ENCODE measurements around the gene SLTM.
"Not testable (repeated sequence)": the region's sequence is repeated elsewhere in the genome, so short reads cannot be mapped to it uniquely, and the experiment has no call there.

The SLTM gene

DNA sequence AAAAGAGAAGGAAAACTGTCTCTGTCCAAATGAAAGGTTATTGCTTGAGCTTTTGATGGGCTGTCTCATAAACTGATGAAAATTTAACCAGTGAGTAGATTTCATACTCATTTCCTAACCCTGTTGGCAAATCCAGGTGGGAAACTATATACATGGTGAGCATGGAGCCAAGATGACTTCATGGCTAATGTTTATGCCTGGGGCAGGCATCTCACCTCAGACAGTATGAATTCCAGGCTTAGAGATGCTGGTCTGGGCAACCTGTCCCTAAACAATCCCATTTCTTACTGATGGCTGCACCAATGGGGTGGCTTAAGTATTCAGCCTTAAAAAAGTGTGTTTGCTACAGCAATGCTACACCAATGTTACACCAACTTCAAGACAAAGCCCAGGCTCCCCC is 58.1 kb downstream of the SLTM start:
- no peak for DNase-seq

DNA sequence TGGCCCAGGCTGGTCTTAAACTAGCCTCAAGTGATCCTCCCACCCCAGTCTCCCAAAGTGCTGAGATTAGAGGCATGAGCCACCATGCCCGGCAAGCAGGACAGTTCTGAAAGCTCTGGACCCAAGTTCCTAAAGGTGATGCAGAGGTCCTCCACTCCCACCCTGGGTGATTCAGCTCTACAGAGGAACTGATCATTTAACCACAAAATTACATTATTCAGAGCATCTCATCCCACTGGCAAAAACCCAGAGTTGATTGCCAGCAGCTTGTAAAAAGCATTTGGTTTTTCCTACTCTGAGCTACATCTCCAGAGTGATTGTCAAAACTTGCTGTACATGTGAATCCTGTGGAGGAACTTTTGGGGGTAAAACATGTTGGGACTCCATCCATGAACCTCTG is 60.2 kb downstream of the SLTM start:
- DNase-seq, result no peak

DNA sequence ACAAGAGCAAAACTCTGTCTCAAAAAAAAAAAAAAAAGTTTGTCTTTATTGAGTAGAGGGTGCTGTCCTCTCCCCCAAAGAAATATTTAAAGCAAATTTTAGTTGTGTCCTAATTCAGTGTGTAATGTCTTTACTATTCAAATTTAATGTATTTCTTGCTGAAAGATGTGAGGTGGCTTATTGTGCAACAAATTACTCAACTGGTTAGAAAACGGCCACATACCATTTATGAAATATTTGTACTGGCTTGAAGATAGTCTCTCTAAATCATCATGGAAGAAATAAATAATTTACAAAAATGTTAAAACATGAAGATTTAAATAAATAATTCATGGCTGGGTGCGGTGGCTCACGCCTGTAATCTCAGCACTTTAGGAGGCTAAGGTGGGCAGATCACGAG is 63.0 kb downstream of the SLTM start:
- DNase-seq, result no peak

DNA sequence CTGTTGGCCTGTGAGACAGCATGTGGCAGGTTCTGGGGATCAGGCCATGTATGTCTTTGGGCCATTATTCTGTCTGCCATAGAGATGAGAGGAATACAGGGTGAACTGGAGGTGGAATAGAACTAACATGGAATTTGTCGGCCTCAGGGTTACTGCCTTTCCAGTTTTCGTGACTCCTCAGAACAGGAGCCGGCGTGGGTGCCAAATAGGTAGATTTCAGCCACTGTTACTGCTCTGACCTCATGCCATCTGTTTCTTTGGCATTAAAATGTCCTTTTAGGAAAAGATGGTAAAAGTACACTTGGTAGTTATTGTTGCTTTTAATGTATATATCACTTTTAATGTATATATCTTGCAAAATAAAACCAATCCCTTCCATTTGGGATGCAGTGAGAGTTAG is 65.6 kb downstream of the SLTM start:
- DNase-seq, result no peak

DNA sequence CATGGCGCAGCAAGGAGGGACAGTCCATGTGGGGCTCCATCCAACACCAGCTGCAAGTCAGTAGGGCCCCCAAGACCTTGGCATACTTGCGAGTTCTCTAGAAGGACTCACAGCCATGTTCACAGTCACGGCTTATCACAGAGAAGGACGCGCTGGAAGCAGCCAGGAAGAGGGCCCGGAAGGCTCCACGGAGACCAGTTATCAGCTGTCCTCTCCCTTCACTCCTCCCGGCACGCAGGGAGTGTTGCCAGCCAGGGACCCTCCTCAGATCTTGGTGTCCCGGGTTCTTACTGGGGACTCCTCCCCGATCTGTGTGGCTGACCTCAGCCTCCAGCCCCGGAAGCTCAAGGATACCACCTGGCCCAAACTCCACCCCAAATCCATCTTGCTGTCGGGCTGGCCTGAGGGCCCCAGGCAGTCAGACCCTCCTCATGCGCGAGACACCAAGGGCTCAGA is 68.0 kb downstream of the SLTM start:
- no peak for DNase-seq

DNA sequence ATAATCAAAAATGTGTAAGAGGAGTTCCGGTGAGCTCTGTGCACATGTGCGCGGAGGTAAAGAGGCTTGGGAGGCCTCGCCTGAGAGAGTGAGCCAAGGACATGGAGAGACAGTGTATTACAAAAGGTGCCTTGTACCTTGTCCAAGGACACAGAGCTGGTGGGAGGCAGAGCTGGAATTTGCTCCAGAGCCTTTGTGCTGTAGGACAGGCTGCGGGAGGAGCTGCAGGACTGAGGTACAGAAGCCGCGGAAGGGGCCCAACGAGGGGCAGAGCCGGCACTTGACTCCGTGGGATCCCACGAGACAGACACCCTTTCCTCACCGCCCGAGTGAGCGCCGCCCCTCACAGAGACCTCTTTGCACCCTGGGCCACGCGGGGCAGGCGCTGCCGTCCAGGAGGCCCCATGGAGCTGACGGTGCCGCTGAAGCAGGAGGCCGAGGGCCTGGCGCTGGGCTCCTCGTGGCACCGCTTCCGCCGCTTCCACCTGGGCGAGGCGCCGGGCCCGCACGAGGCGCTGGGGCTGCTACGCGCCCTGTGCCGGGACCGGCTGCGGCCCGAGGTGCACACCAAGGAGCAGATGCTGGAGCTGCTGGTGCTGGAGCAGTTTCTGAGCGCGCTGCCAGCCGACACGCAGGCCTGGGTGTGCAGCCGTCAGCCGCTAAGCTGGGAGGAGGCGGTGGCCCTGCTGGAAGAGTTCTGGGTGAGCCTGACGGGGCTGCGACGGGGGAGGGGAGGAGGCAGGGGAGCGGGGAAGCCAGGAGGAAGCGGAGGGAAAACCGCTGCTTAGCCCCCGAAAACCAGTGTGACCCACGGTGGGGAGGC is 68.7 kb downstream of the SLTM start:
- no peak for DNase-seq

DNA sequence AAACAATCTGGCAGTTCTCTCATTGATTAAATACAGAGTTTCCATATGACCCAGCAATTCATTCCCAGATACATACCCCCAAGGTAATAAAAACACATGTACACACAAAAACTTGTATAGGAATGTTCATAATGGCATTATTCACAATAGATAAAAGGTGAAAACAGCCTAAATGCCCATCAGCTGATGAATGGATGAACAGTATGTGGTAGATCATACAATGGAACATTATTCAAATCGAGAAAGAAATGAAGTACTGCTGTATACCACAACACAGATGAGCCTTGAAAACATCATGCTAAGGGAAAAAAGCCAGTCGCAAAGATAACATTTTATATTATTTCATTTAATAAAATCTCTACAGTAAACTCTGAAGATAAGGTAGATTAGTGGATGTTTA is 71.2 kb downstream of the SLTM start:
- no peak for DNase-seq

DNA sequence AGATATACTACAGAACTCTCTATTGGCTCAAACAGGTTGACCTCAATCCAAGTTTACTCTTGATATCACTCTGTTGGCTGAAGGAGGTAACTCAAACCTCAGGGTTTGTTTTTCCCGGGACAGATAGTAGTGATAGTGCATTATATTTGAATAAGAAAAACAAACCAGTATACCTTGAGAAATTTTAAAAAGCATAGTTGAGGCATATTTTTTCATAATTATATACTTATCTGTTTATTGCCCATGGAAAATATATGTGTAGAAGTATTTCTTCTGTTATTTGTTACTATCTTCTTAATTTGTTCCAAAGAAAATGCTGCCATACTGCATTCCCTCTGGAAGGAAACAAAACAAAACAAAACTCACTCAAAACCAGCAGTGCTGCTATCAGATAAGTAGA is 76.9 kb downstream of the SLTM start:
- not testable (repeated sequence) for DNase-seq

DNA sequence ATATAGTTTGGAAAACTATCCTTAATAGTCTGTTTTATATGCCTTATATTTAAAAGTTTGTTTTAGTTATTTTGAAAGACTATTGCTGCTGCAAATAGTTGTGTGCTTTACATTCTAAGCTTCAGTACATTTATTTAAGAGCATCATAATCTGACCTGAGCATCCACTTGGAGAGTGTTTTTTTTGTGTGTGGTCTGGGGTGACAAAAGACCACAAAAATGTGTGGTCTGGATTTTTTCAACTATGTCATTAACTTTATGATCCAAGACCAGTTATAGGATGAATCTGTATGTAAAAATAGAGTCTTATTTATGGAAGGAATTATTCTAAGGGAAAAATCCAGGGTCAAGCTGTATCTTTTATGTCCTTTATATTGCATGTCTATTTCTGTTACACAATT is 77.4 kb downstream of the SLTM start:
- DNase-seq, result no peak

DNA sequence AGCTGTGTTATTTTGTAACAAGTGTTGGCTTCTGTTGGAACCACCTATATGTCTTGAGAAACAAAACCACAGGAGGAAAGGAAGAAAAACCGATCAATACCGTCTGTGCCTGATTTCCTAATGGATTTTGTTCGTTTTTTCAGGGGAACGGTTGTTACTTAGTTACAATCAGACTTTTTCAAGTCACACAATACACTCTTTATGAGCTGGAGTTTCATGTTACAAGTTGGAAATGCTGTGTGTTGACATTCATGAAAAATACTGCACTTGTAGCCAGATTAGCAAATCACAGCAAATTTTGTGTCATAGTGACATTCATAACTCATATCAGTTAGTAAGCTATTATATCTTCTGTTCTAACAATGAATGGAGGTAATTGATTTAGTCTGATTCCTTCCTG is 78.9 kb downstream of the SLTM start:
- DNase-seq, result no peak

DNA sequence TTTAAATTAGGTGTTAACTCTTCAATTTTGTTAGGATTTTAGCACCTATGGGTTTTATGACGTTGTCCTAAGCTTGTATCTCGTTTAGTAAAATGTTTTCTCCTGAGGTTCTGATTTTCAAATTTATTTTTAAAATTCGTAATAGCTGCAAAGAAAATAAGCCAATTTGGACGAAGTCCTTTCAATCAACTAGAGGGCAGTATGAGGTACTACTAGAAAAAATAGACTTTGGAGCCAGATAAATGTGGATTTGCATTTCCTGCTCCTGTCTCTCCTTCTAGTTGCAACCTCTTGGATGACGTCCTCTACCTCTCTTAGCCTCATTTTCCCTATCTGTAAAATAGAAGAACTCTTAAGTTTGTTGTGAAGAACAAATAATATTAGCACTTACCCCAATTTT is 81.1 kb downstream of the SLTM start:
- DNase-seq, result peak; percentile 35

DNA sequence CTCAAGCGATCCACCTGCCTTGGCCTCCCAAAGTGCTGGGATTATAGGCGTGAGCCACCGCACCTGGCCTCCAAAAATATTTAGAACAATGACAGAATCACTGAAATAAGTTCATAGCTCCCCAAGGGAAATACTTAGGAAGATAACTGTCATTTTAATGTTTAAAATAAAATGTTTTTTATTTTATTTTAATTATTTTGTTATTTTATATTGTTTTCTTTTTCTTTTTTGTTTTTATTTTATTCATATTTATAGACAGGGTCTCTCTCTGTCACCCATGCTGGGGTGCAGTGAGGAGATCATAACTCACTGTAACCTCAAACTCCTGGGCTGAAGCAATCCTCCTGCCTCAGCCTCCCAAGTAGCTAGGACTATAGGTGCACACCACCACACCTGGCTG is 82.3 kb downstream of the SLTM start:
- not testable (repeated sequence) for DNase-seq

DNA sequence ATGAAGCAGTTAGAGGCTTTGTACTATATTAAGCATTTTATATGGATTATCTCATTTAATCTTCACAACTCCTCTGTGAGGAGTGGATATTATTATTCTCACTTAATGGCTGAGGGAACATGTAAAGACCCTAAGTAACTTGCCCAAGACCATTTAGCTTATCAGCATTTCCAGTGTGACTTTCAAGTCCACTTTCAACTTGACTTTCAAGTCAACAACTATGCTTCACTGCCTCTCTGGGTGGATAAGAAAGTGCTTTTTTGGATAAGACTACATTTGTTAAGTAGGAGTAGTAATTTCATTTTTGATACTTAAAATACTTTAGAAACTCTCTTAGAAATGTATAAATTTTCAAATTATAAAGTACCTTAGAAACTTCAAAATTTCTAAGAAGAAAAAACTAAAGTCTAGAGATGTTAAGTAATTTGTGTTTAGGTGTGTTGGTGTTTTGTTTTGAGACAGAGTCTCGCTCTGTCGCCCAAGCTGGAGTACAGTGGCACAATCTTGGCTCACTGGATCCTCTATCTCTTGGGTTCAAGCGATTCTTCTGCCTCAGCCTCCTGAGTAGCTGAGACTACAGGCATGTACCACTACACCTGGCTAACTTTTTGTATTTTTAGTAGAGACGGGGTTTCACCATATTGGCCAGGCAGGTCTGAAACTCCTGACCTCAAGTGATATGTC is 90.6 kb downstream of the SLTM start:
- peak; percentile 26 for DNase-seq

DNA sequence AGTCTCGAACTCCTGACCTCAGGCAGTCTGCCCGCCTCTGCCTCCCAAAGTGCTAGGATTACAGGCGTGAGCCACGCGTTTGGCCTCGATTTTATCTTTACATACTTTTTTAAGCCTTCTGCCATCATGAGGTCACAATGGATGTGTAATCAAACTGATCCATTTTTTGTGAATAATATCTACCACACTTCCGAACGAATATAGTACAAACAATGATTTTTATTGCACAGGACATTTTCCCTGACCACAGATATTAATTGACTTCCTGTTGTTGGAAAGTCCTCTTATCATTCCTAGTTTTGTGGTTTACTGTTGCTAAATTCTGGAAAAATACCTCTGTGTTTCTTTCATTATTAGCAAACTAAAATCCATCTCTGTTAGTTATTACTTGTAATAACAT is 93.4 kb downstream of the SLTM start:
- DNase-seq, result no peak

DNA sequence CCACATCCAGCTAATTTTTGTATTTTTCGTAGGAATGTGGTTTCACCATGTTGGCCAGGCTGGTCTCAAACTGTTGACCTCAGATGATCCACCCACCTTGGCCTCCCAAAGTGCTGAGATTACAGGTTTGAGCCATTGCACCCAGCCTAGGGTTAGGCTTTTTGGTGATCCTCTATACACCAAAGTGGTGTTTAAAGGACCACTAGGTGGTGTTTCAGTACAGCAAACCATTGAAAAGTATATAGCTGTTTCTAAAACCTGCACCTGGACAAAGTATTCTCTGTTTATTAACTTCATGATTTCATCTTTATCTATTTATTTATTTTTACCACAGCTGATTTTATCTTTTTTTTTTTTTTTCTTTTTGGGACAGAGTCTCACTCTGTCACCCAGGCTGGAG is 94.0 kb downstream of the SLTM start:
- peak; percentile 33 for DNase-seq

DNA sequence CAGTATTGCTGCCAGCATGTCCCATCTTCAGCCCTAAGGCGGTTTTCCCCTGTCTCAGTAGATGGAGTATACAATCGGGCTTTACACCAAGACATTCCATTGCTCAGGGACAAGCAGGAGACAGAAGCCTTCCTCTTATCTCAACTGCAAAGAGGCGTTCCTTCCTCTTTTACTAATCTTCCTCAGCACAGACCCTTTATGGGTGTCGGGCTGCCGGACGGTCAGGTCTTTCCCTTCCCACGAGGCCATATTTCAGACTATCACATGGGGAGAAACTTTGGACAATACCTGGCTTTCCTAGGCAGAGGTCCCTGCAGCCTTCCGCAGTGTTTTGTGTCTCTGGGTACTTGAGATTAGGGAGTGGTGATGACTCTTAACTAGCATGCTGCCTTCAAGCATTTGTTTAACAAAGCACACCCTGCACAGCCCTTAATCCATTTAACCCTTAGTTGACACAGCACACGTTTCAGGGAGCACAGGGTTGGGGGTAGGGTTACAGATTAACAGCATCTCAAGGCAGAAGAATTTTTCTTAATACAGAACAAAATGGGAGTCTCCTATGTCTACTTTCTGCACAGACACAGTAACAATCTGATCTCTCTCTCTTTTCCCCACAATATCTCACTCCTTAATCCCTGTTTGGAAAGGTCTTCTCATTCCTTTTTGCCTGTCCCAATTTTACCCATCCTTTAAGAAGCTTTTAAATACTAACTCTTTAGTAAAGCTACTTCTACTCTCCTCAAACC is 99.6 kb downstream of the SLTM start:
- peak; percentile 67 for DNase-seq

DNA sequence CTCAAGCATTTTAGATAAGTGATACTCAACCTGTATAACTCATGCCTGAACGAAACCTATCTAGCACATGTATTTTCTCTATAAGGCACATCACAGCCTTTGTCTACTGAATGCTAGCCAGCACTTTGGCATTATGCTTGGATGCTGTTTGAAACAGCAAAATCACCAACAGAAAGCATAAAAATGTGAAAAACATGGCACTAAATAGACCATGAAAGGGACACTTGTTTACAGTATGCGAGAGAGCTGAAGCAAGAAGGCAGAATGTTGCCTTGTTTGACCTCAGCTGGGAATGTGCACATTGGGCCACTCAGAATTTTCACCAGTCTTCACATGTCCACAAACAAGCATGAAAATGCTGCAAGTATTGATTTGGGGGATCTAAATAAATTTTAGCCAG is 102.9 kb downstream of the SLTM start:
- DNase-seq, result no peak
